Astrocyte of the cerebellum (primary cell): ENCODE results near the gene HCN3.
"Not testable (repeated sequence)": the region's sequence is repeated elsewhere in the genome, so short reads cannot be mapped to it uniquely, and the experiment has no call there.

Experiments
- DNase-seq: peaks from one replicate; pipeline ENCODE4 v3.0.0-alpha.2; 2011; ENCODE audit warnings: low read depth
- H3K4me3 ChIP-seq: 2 replicates; pipeline ENCODE4 v1.5.1; 2011; ENCODE audit warnings: mild to moderate bottlenecking, low read depth, low read length, moderate library complexity
- in situ Hi-C: cut with HindIII; loops from 2 replicates; pipeline ENCODE4 v1.10.0; 2017; ENCODE audit warnings: low sequenced_read_pairs
- TF ChIP-seq, protein P1 (sequence below): IDR thresholded peaks from 2 replicates; pipeline ENCODE4 v1.5.1; 2012; ENCODE audit warnings: low read length, low read depth, moderate library complexity, mild to moderate bottlenecking; ENCODE audit errors: missing control alignments

The HCN3 gene

DNA sequence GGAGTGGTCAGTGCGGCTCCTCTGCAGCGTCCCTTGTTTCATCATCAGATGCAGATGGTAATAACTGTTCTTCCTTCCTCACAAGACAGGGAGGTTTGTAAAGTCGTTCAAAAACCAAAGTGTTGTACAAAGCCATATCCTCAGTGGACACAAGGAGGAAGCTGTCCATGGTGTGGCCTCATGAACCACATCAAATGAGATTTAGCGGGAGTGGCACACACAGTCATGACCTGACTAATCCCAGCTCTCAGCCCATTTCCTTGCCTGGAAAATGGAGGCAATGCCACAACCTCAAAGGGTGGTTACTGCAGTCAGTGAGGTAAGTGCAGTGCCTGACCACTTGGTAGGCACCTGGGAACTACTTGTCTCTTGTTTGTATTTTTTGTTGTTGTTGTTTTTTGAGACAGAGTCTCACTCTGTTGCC is 35.4 kb upstream of the HCN3 start:
- in situ Hi-C loops, result no loop called here
- TF ChIP-seq, protein P1, sequence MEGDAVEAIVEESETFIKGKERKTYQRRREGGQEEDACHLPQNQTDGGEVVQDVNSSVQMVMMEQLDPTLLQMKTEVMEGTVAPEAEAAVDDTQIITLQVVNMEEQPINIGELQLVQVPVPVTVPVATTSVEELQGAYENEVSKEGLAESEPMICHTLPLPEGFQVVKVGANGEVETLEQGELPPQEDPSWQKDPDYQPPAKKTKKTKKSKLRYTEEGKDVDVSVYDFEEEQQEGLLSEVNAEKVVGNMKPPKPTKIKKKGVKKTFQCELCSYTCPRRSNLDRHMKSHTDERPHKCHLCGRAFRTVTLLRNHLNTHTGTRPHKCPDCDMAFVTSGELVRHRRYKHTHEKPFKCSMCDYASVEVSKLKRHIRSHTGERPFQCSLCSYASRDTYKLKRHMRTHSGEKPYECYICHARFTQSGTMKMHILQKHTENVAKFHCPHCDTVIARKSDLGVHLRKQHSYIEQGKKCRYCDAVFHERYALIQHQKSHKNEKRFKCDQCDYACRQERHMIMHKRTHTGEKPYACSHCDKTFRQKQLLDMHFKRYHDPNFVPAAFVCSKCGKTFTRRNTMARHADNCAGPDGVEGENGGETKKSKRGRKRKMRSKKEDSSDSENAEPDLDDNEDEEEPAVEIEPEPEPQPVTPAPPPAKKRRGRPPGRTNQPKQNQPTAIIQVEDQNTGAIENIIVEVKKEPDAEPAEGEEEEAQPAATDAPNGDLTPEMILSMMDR, result no peak
- H3K4me3 ChIP-seq, result no peak overlapping the region
- no peak for DNase-seq

DNA sequence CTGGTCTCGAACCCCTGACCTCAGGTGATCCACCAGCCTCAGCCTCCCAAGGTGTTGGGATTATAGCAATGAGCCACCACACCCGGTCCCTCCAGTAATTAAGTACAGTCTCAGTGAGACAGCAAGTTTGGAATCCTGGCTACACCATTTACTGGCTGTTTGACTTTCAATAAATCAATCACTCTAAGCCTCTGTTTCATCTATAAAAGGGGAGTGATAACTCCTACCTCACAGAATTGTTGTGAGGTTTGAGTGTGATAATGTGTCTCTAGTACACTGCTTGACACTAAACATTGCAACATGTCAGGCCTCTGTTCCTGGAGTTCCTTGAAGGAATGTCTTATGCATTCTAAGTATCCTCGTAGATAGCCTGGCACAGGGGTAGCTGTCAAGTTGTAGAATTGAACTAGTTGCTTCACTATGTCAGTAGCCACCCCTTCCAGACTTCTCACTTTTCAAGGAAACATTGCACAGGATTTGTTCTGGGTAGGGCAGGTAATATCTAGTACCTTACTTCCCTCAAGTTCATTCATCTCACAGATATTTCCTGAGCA is 34.4 kb upstream of the HCN3 start:
- H3K4me3 ChIP-seq, result peak overlapping the region; percentile 54
- in situ Hi-C loops, result no loop called here
- TF ChIP-seq, protein P1, result no peak
- no peak for DNase-seq

DNA sequence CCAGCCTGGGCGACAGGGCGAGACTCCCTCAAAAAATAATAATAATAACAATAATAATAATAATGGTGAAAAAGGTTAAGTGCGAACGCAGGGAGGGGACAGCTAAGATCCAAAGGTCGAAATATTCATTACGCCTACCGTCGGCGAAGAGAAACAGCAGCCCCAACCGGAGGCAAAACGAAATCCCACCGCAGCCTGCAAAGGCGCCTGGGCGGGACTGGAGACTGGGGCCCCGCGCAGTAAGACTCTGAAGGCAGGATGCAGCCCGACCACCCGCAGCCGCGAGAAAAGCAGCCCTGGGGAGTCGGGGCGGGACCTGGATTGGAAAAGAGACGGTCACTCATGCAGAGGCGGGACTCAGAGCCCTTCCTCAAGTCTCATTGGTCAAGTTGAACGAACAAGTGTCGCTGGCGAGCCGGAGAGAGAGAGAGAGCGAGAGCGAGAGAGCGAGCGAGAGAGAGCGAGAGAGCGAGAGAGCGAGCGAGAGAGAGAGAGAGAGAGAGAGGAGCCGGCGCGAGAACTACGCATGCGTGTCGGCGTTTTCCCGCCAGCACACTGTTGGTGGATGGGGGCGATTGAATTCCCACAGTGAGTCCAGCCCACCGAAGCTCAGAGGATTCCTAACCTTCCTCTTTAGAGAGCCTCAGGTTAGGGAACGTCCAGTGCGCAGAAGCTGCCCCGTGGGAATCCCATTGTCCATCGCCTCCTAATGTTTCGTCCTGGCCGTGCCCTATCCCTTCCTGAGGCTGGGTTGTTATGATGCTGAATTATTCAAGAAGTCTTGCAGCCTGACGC is 32.7 kb upstream of the HCN3 start:
- peak overlapping the region; percentile 54 for H3K4me3 ChIP-seq
- TF ChIP-seq, protein P1, result peak; percentile 39
- in situ Hi-C loops, result no loop called here
- peak; percentile 98 for DNase-seq

DNA sequence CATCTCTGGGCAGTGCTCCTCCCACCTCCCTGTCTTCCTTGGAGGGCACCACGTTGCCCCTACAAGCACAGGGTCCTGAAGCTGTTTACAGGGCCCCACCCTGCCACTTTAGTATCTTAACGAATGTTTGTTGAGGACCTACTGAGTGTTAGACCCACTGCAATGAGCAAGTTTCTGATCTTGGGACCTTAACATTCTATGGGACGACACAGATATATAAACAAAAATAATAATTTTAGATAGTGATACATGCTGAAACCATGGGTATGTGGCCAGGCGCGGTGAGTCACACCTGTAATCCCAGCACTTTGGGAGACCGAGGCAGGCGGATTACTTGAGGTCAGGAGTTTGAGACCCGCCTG is 32.1 kb upstream of the HCN3 start:
- H3K4me3 ChIP-seq, result peak overlapping the region; percentile 54
- in situ Hi-C loops, result no loop called here
- TF ChIP-seq, protein P1, result no peak
- DNase-seq, result no peak

DNA sequence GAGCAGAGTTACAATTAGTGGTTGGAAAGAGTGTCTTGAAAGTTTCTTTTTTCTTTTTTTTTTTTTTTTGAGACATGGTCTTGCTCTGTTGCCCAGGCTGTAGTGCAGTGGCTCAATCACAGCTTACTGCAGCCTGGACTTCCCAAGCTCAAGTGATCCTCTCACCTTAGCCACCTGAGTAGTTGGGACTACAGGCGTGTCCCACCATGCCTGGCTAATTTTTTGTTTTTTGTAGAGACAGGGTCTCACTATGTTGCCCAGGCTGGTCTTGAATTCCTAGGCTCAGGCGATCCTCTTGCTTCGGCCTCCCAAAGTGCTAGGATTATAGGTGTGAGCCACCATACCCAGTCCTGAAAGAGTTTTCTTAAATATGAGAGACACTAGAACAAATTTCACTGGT is 30.5 kb upstream of the HCN3 start:
- DNase-seq, in situ Hi-C loops, H3K4me3 ChIP-seq: not testable (repeated sequence)

DNA sequence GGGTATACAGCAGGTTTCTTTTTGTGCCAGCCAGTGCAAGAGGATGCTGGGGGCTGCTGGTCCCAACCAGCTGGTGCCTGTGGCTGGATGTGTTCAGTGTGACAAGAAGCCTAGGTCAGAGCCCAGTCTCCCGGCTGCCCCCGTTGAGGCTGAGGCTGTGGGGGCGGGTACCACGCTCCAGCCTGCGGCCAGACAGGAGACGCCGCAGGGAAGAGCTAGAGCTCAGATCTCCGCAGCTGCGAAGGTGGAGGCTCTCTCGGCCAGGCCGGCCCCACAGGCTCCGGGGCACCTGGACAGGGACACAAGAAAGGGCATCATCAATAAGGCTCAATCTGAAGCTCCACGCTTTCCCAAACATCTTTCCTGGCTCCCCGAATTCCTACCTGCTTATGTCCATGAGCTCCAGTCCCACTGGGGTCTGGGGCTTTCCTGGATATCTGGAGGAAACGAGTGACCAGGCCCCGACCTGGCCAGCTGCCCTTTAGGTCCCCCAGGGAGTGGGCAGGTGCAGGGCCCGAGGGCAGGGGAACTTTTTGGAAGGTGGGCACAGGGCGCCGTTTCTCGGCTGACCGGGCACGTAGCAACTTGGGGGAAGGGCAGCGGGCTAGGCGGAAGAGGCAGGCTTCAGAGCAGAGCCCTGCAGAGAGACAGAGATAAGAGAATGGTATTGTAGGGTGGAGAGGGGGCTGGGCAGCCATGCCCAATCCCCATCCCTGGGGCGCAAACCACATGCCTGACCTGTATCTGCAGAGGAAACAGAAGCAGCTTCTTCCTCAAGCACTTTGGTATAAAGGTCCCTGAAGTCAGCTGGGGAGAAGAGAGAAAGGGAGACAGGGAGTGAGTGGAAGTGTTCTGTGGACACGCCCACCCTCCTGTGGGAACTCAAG is 29.4 kb upstream of the HCN3 start:
- in situ Hi-C loops, result no loop called here

More for the DNA sequence above, 29.4 kb upstream of the HCN3 start:
- DNase-seq, result no peak
- TF ChIP-seq, protein P1, result no peak
- H3K4me3 ChIP-seq, result no peak overlapping the region
